DMS79 (cell line): Measurements from ENCODE around the gene BMP6.
"Not testable (repeated sequence)": the region's sequence is repeated elsewhere in the genome, so short reads cannot be mapped to it uniquely, and the experiment has no call there.

Source experiments
- DNase-seq: peaks from one replicate; lab custom pipeline; 2025; lab: John Stamatoyannopoulos, UW

BMP6 gene

DNA sequence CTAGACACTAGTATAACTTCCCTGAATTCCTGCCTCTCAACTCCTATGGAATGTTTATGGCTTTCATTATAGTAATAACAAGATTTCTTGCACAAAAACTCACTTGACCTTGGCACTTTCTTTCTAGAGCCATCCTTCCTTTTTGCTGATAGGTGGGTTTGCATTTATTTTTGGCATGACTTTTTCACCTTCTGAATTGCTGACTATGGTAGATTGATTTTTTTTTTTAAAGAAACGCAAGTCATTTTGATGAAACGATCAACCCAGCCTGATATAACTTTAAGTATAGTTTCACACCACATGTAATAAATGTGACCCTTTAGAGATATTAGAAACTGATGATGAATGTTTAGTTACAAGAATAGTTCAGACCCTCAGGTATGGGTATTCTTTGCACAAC, 61.8 kb downstream of the BMP6 start:
- DNase-seq = no peak

DNA sequence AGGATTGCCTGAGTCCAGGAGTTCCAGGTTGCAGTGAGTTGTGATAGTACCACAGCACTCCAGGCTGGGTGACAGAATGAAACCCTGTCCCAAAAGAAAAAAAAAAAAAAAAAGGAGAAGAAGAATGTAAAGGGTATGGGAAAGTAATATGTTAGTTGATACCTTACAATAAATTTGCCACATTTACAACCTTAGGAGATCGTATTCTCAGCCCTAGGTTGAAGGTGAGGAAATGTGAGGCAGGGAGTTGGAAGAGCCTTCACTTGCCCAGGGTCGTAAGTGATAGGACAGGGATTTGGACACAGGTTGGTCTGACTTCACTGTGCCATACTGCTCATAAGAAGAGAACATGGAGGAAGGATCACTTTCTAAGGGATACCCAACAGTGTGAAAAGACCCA, 68.6 kb downstream of the BMP6 start:
- no peak for DNase-seq

DNA sequence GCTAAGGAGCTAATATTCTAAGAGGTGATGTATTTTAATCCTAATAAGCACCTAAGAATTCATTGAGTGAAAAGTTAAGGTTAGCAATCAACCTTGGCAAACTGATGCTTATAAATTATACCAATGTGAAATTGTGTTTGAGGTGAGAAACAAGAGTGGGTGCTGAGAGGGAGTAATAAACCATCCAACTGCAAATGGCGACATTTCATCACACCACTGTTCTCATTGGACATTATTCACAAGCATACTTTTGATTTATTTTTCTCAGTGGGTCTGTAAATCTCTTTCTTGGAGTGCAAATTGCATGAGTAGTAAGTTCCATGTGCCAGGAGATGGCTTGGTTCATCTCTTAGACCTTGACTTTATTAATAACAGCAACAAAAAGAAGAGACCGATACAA, 71.5 kb downstream of the BMP6 start:
- DNase-seq = no peak

DNA sequence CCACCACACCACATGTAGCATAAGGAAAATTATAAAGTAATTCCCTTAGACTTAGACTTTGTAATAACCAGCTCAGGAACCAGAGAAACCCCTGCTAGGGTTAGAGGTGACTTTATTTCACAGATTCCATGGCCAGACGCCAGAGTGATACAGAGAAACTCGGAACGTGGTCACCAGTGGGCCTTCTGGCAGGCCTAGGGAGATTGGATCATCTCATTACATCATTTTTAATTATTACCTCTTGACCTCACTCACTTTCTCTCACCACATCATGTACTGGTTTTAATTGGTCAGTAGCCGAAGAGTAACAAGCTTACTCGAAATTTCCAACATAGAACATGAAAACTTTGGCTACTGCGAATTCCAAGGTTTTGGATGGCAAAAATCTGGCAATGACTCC, 72.9 kb downstream of the BMP6 start:
- no peak for DNase-seq

DNA sequence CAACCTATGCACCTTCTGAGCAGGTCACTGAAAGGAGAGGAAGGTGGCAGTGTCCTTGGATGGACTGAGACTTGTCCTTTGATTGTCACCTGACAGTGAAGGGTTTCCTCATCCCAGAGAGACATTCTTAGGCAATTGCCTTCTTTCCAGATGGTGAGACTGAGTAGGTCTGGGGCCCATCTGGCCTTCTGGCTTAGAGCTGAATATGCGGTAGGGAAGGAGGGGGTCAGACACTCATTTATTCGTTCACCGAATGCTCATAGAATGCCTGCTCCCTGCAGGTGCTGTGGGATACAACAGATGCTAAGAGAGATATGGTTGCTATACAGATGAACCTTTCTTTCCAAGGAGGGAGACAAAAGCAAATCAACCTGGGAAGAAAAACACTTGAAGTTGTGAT, 76.8 kb downstream of the BMP6 start:
- no peak for DNase-seq

DNA sequence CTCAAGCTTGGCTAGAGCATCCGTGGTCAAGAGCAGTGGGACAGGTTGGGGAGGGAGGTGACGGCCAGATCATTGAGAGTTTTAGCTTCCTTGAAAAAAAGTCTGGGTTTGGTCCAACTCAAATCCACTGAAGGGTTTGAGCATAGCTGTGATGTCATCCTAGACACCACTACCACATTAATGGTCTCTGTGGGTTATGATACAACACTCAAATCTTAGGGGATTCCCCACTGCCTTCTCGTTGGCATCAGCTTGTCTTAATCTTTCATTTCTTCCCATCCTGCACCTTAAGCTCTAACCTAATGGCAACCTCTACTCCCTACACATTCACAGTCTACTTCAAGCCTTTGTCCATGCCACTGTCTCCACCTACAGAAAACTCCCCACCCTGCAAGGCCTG, 77.3 kb downstream of the BMP6 start:
- no peak for DNase-seq

DNA sequence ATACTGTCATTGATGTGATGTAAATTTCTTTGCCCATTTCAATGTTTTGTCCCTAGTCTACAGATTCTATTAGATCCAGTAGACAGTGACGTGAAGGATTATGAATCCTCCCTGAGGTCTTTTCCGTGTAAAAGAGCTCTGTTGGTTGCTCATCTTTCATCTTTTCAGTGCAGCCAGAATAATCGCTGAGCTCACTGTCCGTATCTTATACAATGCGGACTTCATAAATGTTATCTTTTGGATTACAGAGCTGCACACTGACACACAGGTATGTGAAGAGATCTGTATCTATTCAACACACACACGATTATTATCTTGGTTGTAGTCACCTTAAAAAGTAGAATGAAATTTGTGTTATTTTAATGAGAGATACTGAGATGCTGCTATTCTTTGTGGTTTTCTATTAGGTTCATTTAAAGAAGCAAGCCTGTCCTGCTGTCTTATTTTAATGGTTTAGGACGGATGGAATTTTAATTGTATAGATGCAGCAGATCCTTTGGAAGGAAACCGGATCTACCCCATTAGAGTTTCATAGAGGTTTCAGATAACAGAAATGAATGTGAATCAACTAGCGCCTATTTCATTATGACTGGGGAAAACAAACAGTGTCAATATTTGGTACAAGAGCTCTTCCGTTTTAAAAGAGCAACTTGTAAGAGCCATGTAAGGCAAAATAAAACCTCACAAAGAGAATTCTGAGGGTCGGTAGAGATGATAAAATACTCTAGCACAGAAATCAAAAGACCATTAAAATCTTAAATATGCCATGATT, 79.4 kb downstream of the BMP6 start:
- no peak for DNase-seq

DNA sequence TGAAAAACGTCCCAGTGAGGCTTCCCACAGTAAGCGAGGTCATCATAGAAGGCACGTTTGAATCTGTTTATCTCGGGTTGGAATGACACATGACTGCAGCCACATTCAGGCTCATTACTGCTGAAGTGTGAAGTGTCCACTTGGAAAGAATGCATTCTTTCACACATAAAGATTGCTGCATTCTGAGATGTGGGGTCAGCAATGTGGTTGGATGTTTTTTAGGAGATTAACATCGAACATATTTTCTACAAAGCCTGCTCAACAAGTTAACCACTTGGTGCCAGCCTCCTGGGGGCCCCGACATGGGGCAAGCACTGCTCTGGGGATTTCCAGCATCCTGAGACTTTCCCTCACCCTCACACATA, 79.9 kb downstream of the BMP6 start:
- no peak for DNase-seq

DNA sequence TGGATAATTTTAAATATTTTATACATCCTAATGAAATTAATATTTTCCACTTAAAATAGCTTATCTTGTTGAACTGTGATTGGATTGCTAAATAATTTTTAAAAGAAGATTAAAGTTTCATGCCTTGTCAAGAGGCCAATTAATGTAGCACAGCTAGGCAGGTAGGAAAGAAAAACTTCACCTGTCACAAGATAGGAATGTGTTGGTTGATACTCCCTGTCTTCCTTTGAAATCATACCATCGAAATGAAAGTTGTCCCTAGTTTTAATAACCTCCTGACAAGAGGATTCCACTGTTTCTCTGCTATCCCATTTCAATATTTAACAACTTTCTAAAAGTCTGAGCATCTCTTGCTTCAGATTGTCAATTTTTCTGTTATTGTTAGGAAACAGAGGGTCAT, 80.8 kb downstream of the BMP6 start:
- no peak for DNase-seq

DNA sequence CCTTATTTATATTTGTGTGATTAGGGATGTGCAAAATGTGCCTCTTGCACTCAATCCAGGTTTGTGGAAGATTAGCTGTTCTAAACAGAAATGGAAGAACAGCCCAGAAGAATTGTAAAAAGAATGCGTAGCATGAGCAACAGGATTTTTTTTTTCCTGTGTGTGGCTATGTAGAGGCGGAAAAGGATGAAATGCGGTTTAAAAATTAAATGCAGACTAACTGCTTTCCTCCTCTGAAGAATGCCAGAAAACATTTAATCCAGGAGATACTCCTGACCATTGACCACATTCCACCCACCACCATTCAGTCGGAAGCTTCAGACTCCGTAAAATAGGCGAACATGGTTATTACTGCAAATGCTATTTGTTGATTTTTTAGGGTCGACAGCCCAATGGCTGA, 83.4 kb downstream of the BMP6 start:
- DNase-seq = no peak

DNA sequence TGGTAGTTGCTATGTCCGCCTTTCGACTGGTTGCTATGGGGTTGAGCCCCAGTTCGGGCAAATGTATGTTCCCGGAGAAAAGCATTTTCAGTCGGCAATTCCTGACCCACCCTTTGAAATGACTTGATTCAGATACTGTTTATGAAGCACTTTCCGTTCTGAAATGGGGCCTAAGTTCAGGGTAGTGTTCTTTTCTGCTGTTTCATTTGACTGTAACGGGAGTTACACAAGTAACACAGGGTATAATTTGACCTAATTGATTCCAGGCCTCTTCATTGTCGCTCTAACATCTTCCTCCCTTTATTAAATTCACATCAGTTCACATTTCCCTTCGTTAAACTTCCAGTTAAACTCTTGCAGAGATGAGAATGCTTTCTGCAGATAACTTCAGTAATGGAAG, 85.5 kb downstream of the BMP6 start:
- DNase-seq = no peak

DNA sequence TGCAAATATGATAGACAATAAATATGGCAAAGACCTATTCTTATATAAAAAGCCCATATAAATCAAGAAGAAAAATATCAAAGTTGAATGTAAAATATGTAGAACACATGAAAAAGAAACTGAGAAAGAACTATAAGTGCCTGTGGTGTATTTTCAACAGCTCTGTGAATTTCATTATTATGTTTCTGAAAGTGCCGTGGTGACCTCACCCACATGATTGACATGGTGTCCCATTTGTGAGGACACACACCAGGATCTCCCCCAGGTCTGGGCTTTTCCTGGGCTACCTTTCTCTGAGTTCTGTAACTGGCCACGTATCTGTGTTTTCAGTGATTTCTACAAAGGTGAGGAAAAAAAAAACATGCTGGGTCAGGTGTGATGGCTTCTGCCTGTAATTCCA, 86.7 kb downstream of the BMP6 start:
- DNase-seq = no peak

DNA sequence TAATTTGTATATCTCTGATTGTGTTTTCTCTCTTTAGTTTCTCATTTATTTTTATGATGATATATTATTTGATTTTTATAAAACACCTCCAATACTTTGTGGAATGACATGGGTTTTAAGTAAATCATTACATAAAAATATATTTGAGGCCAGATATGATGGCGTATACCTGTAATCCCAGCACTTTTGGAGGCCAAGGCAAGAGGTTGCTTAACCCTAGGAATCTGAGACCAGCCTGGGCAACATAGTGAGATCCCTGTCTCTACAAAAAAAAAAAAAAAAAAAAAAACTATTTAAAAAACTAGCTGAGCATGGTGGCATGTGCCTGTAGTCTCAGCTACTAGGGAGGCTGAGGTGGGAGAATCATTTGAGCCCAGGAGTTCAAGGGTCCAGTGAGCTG, 87.3 kb downstream of the BMP6 start:
- DNase-seq = no peak

DNA sequence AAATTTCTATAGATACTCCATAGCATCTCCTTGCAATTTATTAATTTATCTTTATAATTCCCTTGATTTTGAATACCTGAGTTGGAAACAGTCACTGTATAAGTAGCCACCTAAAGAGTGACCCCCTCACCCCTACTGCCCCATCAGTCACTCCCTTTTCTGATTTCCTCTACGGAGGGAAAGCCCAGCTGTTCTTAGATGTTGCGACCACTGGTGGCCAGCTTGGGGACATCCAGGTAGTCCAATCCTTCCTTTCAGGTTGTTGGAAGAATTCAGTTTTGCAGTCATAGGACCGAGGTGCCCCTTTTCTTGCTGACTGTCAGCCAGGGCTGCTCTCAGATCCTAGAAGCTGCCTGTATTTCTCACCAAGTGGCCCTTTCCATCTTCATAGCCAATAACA, 87.8 kb downstream of the BMP6 start:
- no peak for DNase-seq

DNA sequence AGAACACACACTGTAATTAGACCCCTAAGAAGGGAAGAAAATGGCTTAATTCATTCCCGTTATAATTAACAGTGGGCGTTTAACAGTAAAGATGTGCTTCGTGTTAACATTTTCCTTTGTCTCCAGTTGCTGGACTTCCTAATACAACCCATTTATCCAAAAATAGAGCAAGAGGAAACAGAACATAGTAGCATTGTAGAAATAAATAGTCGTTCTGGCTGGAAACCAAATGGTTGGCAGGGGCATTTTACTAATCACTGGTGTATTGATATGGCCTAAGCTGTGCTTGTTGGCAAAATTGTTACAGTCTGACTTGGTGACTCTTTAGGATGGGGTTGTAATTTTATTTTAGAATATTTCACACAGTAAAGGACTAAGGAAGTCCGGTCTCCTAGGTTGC, 89.8 kb downstream of the BMP6 start:
- DNase-seq = no peak

DNA sequence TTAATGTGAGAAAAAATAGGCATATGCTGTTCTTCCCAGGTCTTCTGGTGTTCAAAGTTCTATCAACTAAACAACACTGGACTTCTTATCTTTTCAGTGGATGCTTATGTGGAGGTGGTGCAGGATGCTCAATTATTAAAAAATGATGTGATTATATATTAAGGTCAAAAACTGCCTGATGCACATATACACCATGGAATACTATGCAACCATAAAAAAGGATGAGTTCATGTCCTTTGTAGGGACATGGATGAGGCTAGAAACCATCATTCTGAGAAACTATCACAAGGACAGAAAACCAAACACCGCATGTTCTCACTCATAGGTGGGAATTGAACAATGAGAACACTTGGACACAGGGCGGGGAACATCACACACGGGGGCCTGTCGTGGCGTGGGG, 91.3 kb downstream of the BMP6 start:
- not testable (repeated sequence) for DNase-seq

DNA sequence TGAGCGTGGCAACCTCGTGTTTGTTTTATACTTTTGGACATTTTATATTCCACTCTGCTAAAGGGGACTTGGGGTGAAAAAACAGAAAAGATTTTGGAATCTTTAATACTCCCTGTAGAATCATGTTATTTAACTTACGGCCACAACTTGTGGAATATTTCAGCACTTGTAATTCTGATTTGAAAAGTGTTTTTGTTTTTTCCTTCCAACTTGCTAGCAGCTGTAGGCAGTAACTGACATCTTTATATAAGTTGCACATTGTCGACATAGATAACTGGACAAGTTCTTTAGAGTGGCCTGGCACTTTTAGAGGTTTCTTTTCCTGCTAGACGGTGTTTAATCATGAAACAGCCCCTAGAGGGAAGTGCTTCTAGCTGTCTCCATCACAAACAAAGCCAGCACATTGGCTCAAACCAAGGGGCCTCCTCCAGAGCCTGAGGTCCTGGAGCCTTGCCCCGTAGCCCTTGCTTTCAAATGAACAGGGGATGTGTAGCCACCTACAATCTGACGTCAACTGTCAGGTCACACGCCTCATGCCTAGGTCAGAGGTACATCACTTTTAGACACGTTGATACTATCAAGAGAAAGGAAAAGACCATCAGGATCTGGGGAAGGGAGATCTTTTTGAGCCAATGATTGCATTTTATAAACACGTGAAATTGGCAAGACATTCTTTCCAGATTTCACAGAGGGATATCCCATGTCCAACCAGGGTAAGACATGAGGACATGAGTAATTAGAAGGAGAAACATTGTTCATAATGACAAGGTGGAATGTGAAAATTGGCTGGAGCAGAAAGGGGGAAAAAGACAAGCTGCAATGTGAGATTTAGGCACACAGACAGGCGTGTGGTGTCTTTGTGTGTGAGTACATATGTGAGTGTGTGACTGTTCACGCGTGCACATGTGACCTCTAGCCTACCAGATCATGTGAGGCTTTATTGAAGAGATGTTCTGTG, 92.6 kb downstream of the BMP6 start:
- no peak for DNase-seq

DNA sequence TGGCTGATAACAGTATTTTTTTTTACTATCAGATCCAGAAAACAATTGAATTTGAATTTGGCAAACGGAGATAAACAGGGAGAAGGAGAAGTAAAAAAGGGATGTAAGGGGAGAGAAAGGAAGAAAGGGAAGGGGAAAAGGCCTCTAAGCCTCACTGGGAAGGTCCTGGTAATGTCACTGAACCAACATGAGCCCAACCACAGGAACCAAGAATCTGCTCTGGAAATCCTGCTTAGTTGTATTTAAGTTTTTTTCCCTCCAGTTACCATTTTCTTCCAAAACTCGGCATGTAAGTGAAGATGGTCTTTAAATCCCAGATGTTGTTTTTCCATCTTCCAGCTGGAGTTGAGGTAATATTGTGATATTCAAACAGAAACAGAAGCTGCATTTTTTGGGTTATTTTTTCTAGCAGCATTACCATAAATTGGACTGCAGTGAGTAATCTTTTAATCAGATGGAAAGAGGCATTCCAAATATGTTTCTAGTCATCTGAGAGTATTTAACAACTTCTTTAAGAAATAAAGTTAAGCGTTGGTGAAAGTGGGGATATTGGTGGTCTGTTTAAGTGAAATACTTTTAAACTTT, 93.6 kb downstream of the BMP6 start:
- no peak for DNase-seq

DNA sequence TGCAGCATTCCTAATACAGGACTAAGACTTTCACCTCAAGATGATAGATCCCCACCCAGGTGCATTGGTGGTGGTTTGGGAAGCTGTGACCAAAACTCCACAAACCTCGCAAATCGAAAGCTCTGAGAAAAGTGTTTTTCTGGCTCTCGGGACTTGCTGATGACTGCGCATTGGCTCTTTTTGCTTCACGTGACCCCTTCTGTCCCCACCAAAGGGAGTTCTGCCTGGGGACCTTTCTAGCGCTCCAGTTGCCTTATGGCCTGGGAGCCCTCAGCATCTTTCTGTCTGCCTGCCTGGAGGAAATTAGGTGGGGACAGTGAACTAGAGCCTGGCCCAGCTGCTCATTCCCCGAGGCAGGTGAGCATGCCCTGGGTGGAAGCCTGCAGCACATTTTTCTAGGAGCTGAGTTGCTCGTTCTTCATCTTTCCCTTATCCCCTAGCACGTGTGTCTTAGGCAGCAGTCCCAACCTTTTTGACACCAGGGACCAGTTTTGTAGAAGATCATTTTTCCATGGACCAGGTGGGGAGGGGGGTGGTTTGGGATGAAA, 94.5 kb downstream of the BMP6 start:
- no peak for DNase-seq

DNA sequence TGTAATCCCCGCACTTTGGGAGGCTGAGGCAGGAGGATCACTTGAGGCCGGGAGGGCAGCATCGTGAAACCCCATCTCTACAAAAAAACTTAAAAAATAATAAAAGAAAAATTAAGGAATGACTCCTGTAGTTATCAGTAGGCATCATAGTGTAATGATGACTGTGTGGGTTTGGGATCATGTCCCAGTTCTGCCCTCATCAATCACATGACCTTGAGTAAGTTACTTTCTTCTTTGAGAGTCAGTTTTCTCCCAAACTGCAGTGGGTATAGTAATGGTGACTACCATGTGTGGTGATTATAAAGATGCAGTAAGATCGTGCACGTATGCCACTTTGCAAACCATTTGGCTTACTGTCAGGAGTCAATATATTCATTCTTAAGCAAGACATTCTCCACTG, 95.5 kb downstream of the BMP6 start:
- no peak for DNase-seq

DNA sequence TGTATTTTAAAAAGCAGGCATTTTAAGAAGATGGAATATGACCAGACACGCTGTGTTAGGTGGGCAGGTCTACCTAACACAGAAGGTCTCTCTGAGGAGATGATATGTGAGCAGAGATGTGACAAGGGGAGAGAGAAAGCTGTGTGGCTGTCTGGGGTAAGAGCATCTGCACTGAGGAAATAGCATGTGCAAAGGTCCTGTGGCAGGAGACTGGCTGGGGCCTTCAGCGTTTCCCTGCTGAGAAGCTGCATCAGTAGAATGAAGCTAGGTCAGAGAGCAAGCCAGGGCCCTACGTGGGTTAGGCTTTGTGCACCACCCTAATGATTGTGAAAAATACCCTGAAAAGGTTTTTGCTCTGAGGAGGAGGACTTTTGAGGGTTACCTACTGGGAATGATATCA, 97.7 kb downstream of the BMP6 start:
- DNase-seq = no peak

DNA sequence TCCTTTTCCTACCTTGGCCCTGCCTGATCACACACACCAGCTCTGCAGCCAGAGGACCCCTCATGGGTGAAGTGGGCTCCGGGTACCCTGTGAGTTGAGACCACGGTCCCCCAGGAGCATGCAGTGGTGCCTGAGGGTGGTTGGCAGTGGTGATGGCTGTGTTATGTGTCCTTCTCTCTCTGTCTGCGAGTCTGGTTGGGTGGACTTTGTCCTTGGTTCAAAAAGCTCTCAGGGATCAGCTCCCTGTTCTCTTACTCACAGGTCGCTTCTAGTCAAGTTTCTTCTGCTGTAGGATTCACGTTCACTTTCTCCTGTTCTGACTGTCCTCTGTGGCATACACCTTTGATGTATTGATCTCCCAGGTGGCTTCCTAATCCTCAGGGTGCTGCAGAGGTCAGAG, 100.1 kb downstream of the BMP6 start:
- DNase-seq = no peak

DNA sequence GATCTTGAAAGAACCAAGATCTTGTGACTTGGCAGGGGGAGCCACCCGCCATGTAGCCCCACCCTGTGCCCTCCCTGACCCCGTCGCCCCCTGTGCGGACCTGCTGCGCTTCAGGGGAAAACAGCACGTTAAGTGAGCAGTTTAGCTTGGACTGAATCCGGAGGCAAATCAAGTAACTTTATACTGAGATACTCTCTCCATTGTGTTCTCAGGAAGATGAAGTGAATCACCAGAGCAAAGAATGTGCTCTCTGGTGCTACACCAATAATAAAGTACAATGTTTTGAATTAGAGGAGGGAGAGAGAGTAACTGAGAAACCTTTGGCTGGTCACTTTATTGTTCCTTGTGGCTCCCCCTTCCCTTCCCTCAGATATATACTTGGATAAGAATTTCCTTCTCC, 101.2 kb downstream of the BMP6 start:
- DNase-seq = no peak
